Epidermal melanocyte (primary cell): ENCODE results near the gene ATL3.
"Not testable (repeated sequence)": the region's sequence is repeated elsewhere in the genome, so short reads cannot be mapped to it uniquely, and the experiment has no call there.

Source experiments
- DNase-seq: peaks from one replicate; pipeline ENCODE4 v3.0.0; 2011; ENCODE audit warnings: low spot score; ENCODE audit not compliant: insufficient read length

Gene ATL3

GRCh38 chr11:63671322-63672155, at the start of gene ATL3:
ATL3 (minus strand) TSS chr11:63671376; CDS start chr11:63671335, 41 bp downstream.
- peak; percentile 91 for DNase-seq

GRCh38 chr11:63720611-63721010, 49.4 kb upstream of the ATL3 start:
- DNase-seq, result no peak

- DNase-seq, result no peak
Observed at GRCh38 chr11:63719987-63720386, 48.8 kb upstream of the ATL3 start.

GRCh38 chr11:63719001-63719400, 47.8 kb upstream of the ATL3 start:
- no peak for DNase-seq

GRCh38 chr11:63716046-63716445, 44.9 kb upstream of the ATL3 start:
- DNase-seq, result no peak

- no peak for DNase-seq
Observed at GRCh38 chr11:63713766-63714165, 42.6 kb upstream of the ATL3 start.

- DNase-seq, result no peak
Observed at GRCh38 chr11:63711838-63712237, 40.7 kb upstream of the ATL3 start.

- no peak for DNase-seq
Observed at GRCh38 chr11:63710476-63711217, 39.5 kb upstream of the ATL3 start.

- peak; percentile 21 for DNase-seq
Observed at GRCh38 chr11:63709336-63709884, 38.2 kb upstream of the ATL3 start.

- no peak for DNase-seq
Observed at GRCh38 chr11:63708764-63709163, 37.6 kb upstream of the ATL3 start.

- DNase-seq, result no peak
Observed at GRCh38 chr11:63705526-63705925, 34.4 kb upstream of the ATL3 start.

GRCh38 chr11:63699896-63700295, 28.7 kb upstream of the ATL3 start:
- DNase-seq, result no peak

GRCh38 chr11:63698976-63699733, 28.0 kb upstream of the ATL3 start:
- DNase-seq, result no peak

- DNase-seq, result no peak
Observed at GRCh38 chr11:63694596-63694995, 23.4 kb upstream of the ATL3 start.

GRCh38 chr11:63687845-63688244, 16.7 kb upstream of the ATL3 start:
- no peak for DNase-seq

- DNase-seq, result no peak
Observed at GRCh38 chr11:63686926-63687325, 15.8 kb upstream of the ATL3 start.

GRCh38 chr11:63685158-63685721, 14.1 kb upstream of the ATL3 start:
- DNase-seq, result not testable (repeated sequence)

- DNase-seq, result no peak
Observed at GRCh38 chr11:63683133-63683991, 12.2 kb upstream of the ATL3 start.

GRCh38 chr11:63682066-63683021, 11.2 kb upstream of the ATL3 start:
- no peak for DNase-seq
